Activated CD8-positive, alpha-beta T cell treated with anti-CD3 and anti-CD28 coated beads, Interleukin-2, amount 10 ng/mL, durations not matched to agents 7 days and 5 days (primary cell): ENCODE results near the gene PVALB. TPM values are rescaled to one million over a fixed set of nuclear protein-coding genes. Genes with fewer than 3 reads are reported as not detected.
"Not testable (repeated sequence)": the region's sequence is repeated elsewhere in the genome, so short reads cannot be mapped to it uniquely, and the experiment has no call there.

ENCODE experiments used
- ATAC-seq: fragments of 150-1000 bp; cut with Tn5 transposase; one replicate; pipeline ENCODE4 v1.10.0; 2021; ENCODE audit warnings: moderate library complexity
- CTCF ChIA-PET: fragments of 350-600 bp; sonication (Branson Sonifier 250); formaldehyde crosslinking; loops from one replicate; lab custom pipeline; 2021; ENCODE audit warnings: antibody characterized with exemption; lab: Charles Lee
- POLR2A ChIA-PET: fragments of 350-600 bp; sonication (Branson Sonifier 250); formaldehyde crosslinking; loops from one replicate; lab custom pipeline; 2021; ENCODE audit warnings: antibody characterized with exemption; lab: Charles Lee
- DNase-seq: peaks from one replicate; pipeline ENCODE4 v3.0.0-alpha.2; 2020
- H3K27ac Mint-ChIP-seq: one replicate; pipeline ENCODE4 v1.8.0; 2021; ENCODE audit warnings: mild to moderate bottlenecking, mixed read lengths
- H3K27me3 Mint-ChIP-seq: one replicate; pipeline ENCODE4 v1.8.0; 2021; ENCODE audit warnings: low read depth, mixed read lengths
- H3K36me3 Mint-ChIP-seq: one replicate; pipeline ENCODE4 v1.8.0; 2021; ENCODE audit warnings: low read depth, mixed read lengths
- H3K4me1 Mint-ChIP-seq: one replicate; pipeline ENCODE4 v1.8.0; 2021; ENCODE audit warnings: low read depth, mixed read lengths
- H3K4me3 Mint-ChIP-seq: one replicate; pipeline ENCODE4 v1.8.0; 2021; ENCODE audit warnings: mild to moderate bottlenecking, mixed read lengths
- H3K9me3 Mint-ChIP-seq: one replicate; pipeline ENCODE4 v1.8.0; 2022; ENCODE audit warnings: mixed read lengths; ENCODE audit not compliant: insufficient read depth
- total RNA-seq, 2 experiments: library from RNA; stranded (reverse); gene quantifications; one replicate each; pipeline ENCODE4 v1.2.3, GENCODE V29; 2021

The PVALB gene
- total RNA-seq, 2 experiments from 2014 or later, result not detected

GRCh38 chr22:36761553-36762240 is 55.1 kb downstream of the PVALB start:
- ATAC-seq, result no peak
- peaks cover 5% of the 10 kb centered on the region for H3K36me3 Mint-ChIP-seq
- ChIA-PET CTCF (interaction anchor here (1.3 to 1.7 kb wide), 2 partner anchors 21 to 216 kb away, joined by 4 to 5 read pairs; no protein-coding TSS in a partner anchor), POLR2A (no interaction called here)
- no peaks in the 10 kb centered on the region for H3K4me1 Mint-ChIP-seq
- no peaks in the 10 kb centered on the region for H3K9me3 Mint-ChIP-seq
- H3K27ac Mint-ChIP-seq, result no peak overlapping the region
- no peak for DNase-seq
- H3K27me3 Mint-ChIP-seq, result no peaks in the 10 kb centered on the region
- no peak overlapping the region for H3K4me3 Mint-ChIP-seq

GRCh38 chr22:36760786-36761185 is 56.0 kb downstream of the PVALB start:
- DNase-seq, result no peak
- ATAC-seq, result no peak
- no peak overlapping the region for H3K27ac Mint-ChIP-seq
- no peaks in the 10 kb centered on the region for H3K9me3 Mint-ChIP-seq
- H3K27me3 Mint-ChIP-seq, result no peaks in the 10 kb centered on the region
- ChIA-PET CTCF (interaction anchor here (0.9 to 1.7 kb wide), 2 partner anchors 21 to 217 kb away, joined by 3 to 5 read pairs; no protein-coding TSS in a partner anchor), POLR2A (interaction anchor here (0.8 kb wide), 1 partner anchor 21 kb away, joined by 3 read pairs; no protein-coding TSS in a partner anchor)
- peaks cover 5% of the 10 kb centered on the region for H3K36me3 Mint-ChIP-seq
- no peaks in the 10 kb centered on the region for H3K4me1 Mint-ChIP-seq
- no peak overlapping the region for H3K4me3 Mint-ChIP-seq

DNA sequence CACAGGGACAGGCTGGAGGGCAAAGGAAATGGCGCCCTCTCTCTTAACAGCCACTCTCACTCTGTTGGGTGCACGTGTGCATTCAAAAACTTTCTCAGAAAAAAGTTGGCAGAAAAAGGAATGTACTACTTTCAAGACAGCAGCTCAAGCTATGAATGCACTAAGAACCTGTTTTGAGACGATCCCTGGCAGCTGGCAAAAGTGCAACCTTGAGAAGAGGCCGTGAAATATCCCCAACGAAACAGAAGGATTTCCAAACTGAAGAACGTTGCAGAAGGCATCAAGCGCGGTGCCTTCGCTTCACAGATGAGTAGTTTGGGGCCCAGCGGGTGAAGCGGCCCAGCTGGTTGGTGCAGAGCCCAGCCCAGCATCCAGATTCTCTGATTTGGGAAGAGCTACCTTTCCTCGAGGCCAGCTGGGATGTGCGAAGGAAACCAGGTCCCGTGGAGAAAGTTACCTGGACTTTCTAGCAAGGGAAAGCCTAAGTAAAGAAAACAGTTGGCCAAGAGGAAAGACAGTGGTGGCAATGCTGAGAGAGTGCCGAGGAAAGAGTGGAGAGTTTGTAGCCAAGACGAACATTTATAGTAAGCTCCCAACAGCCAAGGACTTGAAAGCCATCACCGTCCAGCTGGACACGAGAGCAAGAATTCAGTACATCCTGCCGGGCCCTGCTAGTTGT is 57.2 kb downstream of the PVALB start:
- Mint-ChIP-seq H3K4me3 (no peak overlapping the region), H3K27ac (no peak overlapping the region), H3K4me1 (no peaks in the 10 kb centered on the region), H3K27me3 (peaks cover 4% of the 10 kb centered on the region), H3K9me3 (no peaks in the 10 kb centered on the region), H3K36me3 (peaks cover 3% of the 10 kb centered on the region)
- ATAC-seq (no peak), DNase-seq (no peak)
- ChIA-PET POLR2A (interaction anchor here (0.8 kb wide), 1 partner anchor 20 kb away, joined by 3 read pairs; no protein-coding TSS in a partner anchor), CTCF (interaction anchor here (0.7 to 5.3 kb wide), 2 partner anchors 16 to 76 kb away, joined by 3 to 64 read pairs; partner anchors contain the start of gene IFT27)

- ChIA-PET POLR2A (no interaction called here), CTCF (interaction anchor here (0.7 to 5.3 kb wide), 11 partner anchors 8 to 293 kb away, joined by 3 to 64 read pairs (median 5); partner anchors contain the start of gene IFT27)
- Mint-ChIP-seq H3K27me3 (peaks cover 4% of the 10 kb centered on the region), H3K36me3 (peaks cover 3% of the 10 kb centered on the region), H3K9me3 (no peaks in the 10 kb centered on the region), H3K27ac (no peak overlapping the region), H3K4me3 (no peak overlapping the region), H3K4me1 (no peaks in the 10 kb centered on the region)
- DNase-seq (no peak), ATAC-seq (no peak)
Observed at GRCh38 chr22:36758792-36759271, 58.0 kb downstream of the PVALB start.

- Mint-ChIP-seq H3K9me3 (no peaks in the 10 kb centered on the region), H3K4me1 (no peaks in the 10 kb centered on the region), H3K27ac (no peak overlapping the region), H3K4me3 (no peak overlapping the region), H3K27me3 (peaks cover 4% of the 10 kb centered on the region), H3K36me3 (peaks cover 2% of the 10 kb centered on the region)
- DNase-seq, result peak; percentile 85
- ATAC-seq, result peak; percentile 88
- POLR2A ChIA-PET, result no interaction called here
- CTCF ChIA-PET, result interaction anchor here (0.7 to 5.3 kb wide), 20 partner anchors 9 to 295 kb away, joined by 3 to 64 read pairs (median 4); partner anchors contain the start of gene IFT27
Observed at GRCh38 chr22:36757668-36758211, 59.1 kb downstream of the PVALB start.

- Mint-ChIP-seq H3K4me1 (no peaks in the 10 kb centered on the region), H3K27me3 (peaks cover 4% of the 10 kb centered on the region), H3K27ac (no peak overlapping the region), H3K9me3 (no peaks in the 10 kb centered on the region), H3K4me3 (no peak overlapping the region), H3K36me3 (no peaks in the 10 kb centered on the region)
- ChIA-PET POLR2A (no interaction called here), CTCF (interaction anchor here (0.9 to 5.3 kb wide), 14 partner anchors 10 to 287 kb away, joined by 3 to 64 read pairs (median 5); partner anchors contain the start of gene IFT27)
- DNase-seq, result no peak
- no peak for ATAC-seq
Observed at GRCh38 chr22:36756746-36757655, 59.8 kb downstream of the PVALB start.

DNA sequence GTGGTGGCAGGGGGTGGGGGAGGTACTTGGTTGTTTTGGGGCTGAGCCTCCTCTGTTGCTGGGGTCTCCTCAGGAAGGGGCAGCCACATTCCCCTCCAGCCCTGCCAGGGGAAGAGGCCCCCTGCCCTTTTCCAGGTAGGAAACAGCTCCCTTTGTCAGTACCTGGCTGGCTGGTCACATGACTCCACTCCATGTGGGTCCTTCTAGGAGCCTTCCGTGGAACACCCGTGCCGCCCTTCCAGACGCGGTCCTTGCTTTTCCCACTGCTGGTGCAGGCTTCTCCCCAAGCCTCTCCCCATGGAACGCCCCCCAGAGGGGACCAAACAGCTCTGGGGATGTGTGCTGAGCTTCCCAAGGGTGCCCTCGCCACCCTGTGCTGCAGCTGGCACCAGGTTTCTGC is 60.8 kb downstream of the PVALB start:
- no peaks in the 10 kb centered on the region for H3K4me1 Mint-ChIP-seq
- no peak for DNase-seq
- ChIA-PET POLR2A (interaction anchor here (0.6 kb wide), 1 partner anchor 88 kb away, joined by 3 read pairs; no protein-coding TSS in a partner anchor), CTCF (interaction anchor here (0.8 to 5.3 kb wide), 6 partner anchors 19 to 221 kb away, joined by 3 to 64 read pairs (median 7); partner anchors contain the start of gene IFT27)
- no peaks in the 10 kb centered on the region for H3K36me3 Mint-ChIP-seq
- H3K27me3 Mint-ChIP-seq, result peaks cover 4% of the 10 kb centered on the region
- no peak overlapping the region for H3K27ac Mint-ChIP-seq
- no peaks in the 10 kb centered on the region for H3K9me3 Mint-ChIP-seq
- no peak overlapping the region for H3K4me3 Mint-ChIP-seq
- ATAC-seq, result no peak

DNA sequence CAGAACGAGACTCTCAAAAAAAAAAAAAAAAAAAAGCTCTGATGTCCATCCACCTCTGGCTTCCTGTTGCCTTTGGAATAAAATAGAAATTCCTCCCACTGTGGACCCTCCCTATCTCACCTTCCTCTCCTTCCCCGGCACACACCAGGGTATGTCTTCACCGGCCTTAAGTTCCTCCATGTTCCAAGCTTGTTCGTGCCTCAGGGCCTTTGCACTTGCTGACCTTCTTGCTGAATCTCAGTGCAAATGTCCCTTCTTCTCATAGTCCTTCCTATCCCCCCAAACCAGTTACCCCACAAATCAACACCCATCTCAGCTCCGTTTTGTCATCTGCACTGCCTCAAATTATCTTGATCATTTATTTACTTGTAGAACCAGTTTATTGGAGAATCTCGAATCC is 61.5 kb downstream of the PVALB start:
- ATAC-seq, result no peak
- ChIA-PET CTCF (interaction anchor here (0.8 to 5.3 kb wide), 5 partner anchors 20 to 222 kb away, joined by 3 to 64 read pairs (median 4); partner anchors contain the start of gene IFT27), POLR2A (interaction anchor here (0.6 kb wide), 1 partner anchor 89 kb away, joined by 3 read pairs; no protein-coding TSS in a partner anchor)
- no peak overlapping the region for H3K4me3 Mint-ChIP-seq
- DNase-seq, result no peak
- H3K9me3 Mint-ChIP-seq, result no peaks in the 10 kb centered on the region
- H3K36me3 Mint-ChIP-seq, result no peaks in the 10 kb centered on the region
- no peaks in the 10 kb centered on the region for H3K4me1 Mint-ChIP-seq
- no peak overlapping the region for H3K27ac Mint-ChIP-seq
- peaks cover 4% of the 10 kb centered on the region for H3K27me3 Mint-ChIP-seq

GRCh38 chr22:36754881-36755280 is 62.0 kb downstream of the PVALB start:
- H3K4me3 Mint-ChIP-seq, H3K27ac Mint-ChIP-seq, H3K9me3 Mint-ChIP-seq, H3K36me3 Mint-ChIP-seq, DNase-seq, H3K4me1 Mint-ChIP-seq, POLR2A ChIA-PET, H3K27me3 Mint-ChIP-seq, ATAC-seq: not testable (repeated sequence)
- CTCF ChIA-PET, result interaction anchor here (1.3 to 4.3 kb wide), 3 partner anchors 30 to 222 kb away, joined by 4 to 25 read pairs (median 4); no protein-coding TSS in a partner anchor

DNA sequence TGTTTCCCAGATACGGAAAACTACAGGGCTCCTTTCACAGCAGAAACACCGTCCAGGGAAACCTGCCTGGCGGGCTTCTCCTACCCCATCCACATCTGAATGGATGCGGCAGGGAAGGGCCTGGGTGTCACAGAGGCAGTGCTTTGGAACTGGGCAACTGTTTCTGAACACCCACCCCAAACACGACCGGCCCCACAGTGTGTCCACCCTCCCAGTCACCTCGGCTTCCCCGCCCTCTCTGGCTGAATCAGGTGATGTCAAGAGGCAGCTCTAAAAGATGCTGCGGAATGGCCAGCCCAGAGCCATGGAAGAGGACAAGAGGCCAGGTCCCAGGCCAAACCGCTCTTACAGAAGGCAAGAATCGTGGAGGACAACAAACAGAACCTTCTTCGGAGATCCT is 62.9 kb downstream of the PVALB start:
- Mint-ChIP-seq H3K4me1 (no peaks in the 10 kb centered on the region), H3K27ac (no peak overlapping the region), H3K36me3 (no peaks in the 10 kb centered on the region), H3K4me3 (no peak overlapping the region), H3K27me3 (peaks cover 4% of the 10 kb centered on the region), H3K9me3 (no peaks in the 10 kb centered on the region)
- POLR2A ChIA-PET, result no interaction called here
- CTCF ChIA-PET, result no interaction called here
- DNase-seq (no peak), ATAC-seq (no peak)
